ENCODE measurements around the gene ANKS1A. TPM values are rescaled to one million over a fixed set of nuclear protein-coding genes. Genes with fewer than 3 reads are reported as not detected.

Gene ANKS1A
- total RNA-seq, 1 experiment from 2014 or later = 14.4 TPM

GRCh38 chr6:35078226-35078850 is 189.3 kb downstream of the ANKS1A start:
- no peaks in the 10 kb centered on the region for H3K36me3 ChIP-seq (ENCODE audit: control insufficient read depth, insufficient read depth, low read length)
- intact Hi-C loops (cut with micrococcal nuclease; ENCODE audit: unreplicated experiment) = no loop called here
- BruUV-seq (replicated peaks) = no TSS peak
- in situ Hi-C loops (cut with HindIII; ENCODE audit: low pct_unique_long_range_greater_than_20kb, low sequenced_read_pairs) = no loop called here
- ATAC-seq = no peak
- no peak overlapping the region for H3K27ac ChIP-seq (ENCODE audit: low read length)
- ChIA-PET CTCF (no interaction called here), POLR2A (interaction anchor here (0.5 kb wide), 1 partner anchor 21 kb away, joined by 9 read pairs; no protein-coding TSS in a partner anchor)
- no peak for TF ChIP-seq SIN3A (IDR thresholded peaks at IDR 0.05; ENCODE audit: borderline replicate concordance, insufficient read depth, low read depth, low read length)
- no peak for TF ChIP-seq TCF7L2 (IDR thresholded peaks at IDR 0.05; ENCODE audit: low read depth, low read length)
- TF ChIP-seq REST (IDR thresholded peaks at IDR 0.05; ENCODE audit: insufficient read depth in 1 of 2, low read depth in 2 of 2, low read length in 1 of 2) = no peak
- H3K4me1 ChIP-seq (ENCODE audit: control insufficient read depth, insufficient read depth, low read length) = no peaks in the 10 kb centered on the region
- no peak overlapping the region for H3K4me3 ChIP-seq (ENCODE audit: low read depth in 2 of 2, low read length in 2 of 2)
- DNase-seq (ENCODE audit: low read depth, low spot score) = no peak
- no peaks in the 10 kb centered on the region for H3K27me3 ChIP-seq (ENCODE audit: control insufficient read depth, insufficient read depth, low read length)
- no peaks in the 10 kb centered on the region for H3K9me3 ChIP-seq (ENCODE audit: control insufficient read depth, insufficient read depth, low read depth, low read length)

GRCh38 chr6:35078896-35079295 is 189.8 kb downstream of the ANKS1A start:
- Histone ChIP-seq H3K27me3 (ENCODE audit: control insufficient read depth, insufficient read depth, low read length) (no peaks in the 10 kb centered on the region), H3K4me1 (ENCODE audit: control insufficient read depth, insufficient read depth, low read length) (no peaks in the 10 kb centered on the region), H3K27ac (ENCODE audit: low read length) (no peak overlapping the region), H3K36me3 (ENCODE audit: control insufficient read depth, insufficient read depth, low read length) (no peaks in the 10 kb centered on the region), H3K4me3 (ENCODE audit: low read depth in 2 of 2, low read length in 2 of 2) (no peak overlapping the region), H3K9me3 (ENCODE audit: control insufficient read depth, insufficient read depth, low read depth, low read length) (no peaks in the 10 kb centered on the region)
- TF ChIP-seq POLR2AphosphoS5 (IDR thresholded peaks at IDR 0.05; ENCODE audit: low read depth, low read length) (no peak), REST (IDR thresholded peaks at IDR 0.05; ENCODE audit: insufficient read depth in 1 of 2, low read depth in 2 of 2, low read length in 1 of 2) (no peak), SIN3A (IDR thresholded peaks at IDR 0.05; ENCODE audit: borderline replicate concordance, insufficient read depth, low read depth, low read length) (no peak), TCF7L2 (IDR thresholded peaks at IDR 0.05; ENCODE audit: low read depth, low read length) (no peak), CTCF (IDR thresholded peaks at IDR 0.05) (no peak)
- ATAC-seq = no peak
- BruUV-seq (replicated peaks) = no TSS peak
- in situ Hi-C loops (cut with HindIII; ENCODE audit: low pct_unique_long_range_greater_than_20kb, low sequenced_read_pairs) = no loop called here
- ChIA-PET CTCF (no interaction called here), POLR2A (no interaction called here)
- intact Hi-C loops (cut with micrococcal nuclease; ENCODE audit: unreplicated experiment) = no loop called here
- DNase-seq (ENCODE audit: low read depth, low spot score) = no peak
